ENCODE data around the gene CLCA4. TPM values are rescaled to one million over a fixed set of nuclear protein-coding genes. Genes with fewer than 3 reads are reported as not detected.

CLCA4 gene
- total RNA-seq, 1 experiment from 2014 or later = not detected

- DNase-seq (ENCODE audit: low spot score) = no peak
- Histone ChIP-seq H3K9me3 (ENCODE audit: low read depth, low read length, poor library complexity, severe bottlenecking) (no peaks in the 10 kb centered on the region), H3K27ac (ENCODE audit: low read depth, low read length, poor library complexity, severe bottlenecking) (no peak overlapping the region), H3K27me3 (replicated peaks; ENCODE audit: insufficient read depth, low read depth, low read length, poor library complexity) (no peaks in the 10 kb centered on the region), H3K4me3 (ENCODE audit: low read depth, low read length, poor library complexity, severe bottlenecking) (no peak overlapping the region), H3K36me3 (ENCODE audit: insufficient read depth, low read length, poor library complexity, severe bottlenecking) (no peaks in the 10 kb centered on the region), H3K4me1 (ENCODE audit: insufficient read depth, low read length, poor library complexity, severe bottlenecking) (no peaks in the 10 kb centered on the region)
- intact Hi-C loops (cut with micrococcal nuclease; ENCODE audit: unreplicated experiment) = loop anchor here (5.0 to 10.0 kb wide), 3 partner anchors 33 to 239 kb away; partner anchors contain the start of gene CLCA2
- POLR2A ChIA-PET (ENCODE audit: low non-redundant PET) = interaction anchor here (0.6 kb wide), 1 partner anchor 1181 kb away, joined by 5 read pairs; no protein-coding TSS in a partner anchor
- no peak for TF ChIP-seq CTCF (conservative IDR thresholded peaks at IDR 0.05; ENCODE audit: low read depth, low read length)
- TF ChIP-seq EZH2 (IDR thresholded peaks at IDR 0.05; ENCODE audit: borderline replicate concordance, low read depth, low read length, poor library complexity, severe bottlenecking) = no peak
- CTCF ChIA-PET = no interaction called here
- no TSS peak for BruUV-seq (replicated peaks)
These were observed 41.3 kb upstream of the CLCA4 start for GRCh38 chr1:86505564-86505902.

- peak; percentile 57 for DNase-seq (ENCODE audit: low spot score)
- H3K4me3 ChIP-seq (ENCODE audit: low read depth, low read length, poor library complexity, severe bottlenecking) = no peak overlapping the region
- ChIA-PET CTCF (interaction anchor here (1.3 kb wide), 1 partner anchor 34 kb away, joined by 6 read pairs; no protein-coding TSS in a partner anchor), POLR2A (ENCODE audit: low non-redundant PET) (no interaction called here)
- H3K27me3 ChIP-seq (replicated peaks; ENCODE audit: insufficient read depth, low read depth, low read length, poor library complexity) = no peaks in the 10 kb centered on the region
- H3K36me3 ChIP-seq (ENCODE audit: insufficient read depth, low read length, poor library complexity, severe bottlenecking) = no peaks in the 10 kb centered on the region
- no peaks in the 10 kb centered on the region for H3K9me3 ChIP-seq (ENCODE audit: low read depth, low read length, poor library complexity, severe bottlenecking)
- no TSS peak for BruUV-seq (replicated peaks)
- intact Hi-C loops (cut with micrococcal nuclease; ENCODE audit: unreplicated experiment) = loop anchor here (2.0 to 10.0 kb wide), 4 partner anchors 36 to 237 kb away; partner anchors contain the start of gene CLCA2
- H3K27ac ChIP-seq (ENCODE audit: low read depth, low read length, poor library complexity, severe bottlenecking) = no peak overlapping the region
- peak; percentile 66 for TF ChIP-seq CTCF (conservative IDR thresholded peaks at IDR 0.05; ENCODE audit: low read depth, low read length)
- no peak for TF ChIP-seq EZH2 (IDR thresholded peaks at IDR 0.05; ENCODE audit: borderline replicate concordance, low read depth, low read length, poor library complexity, severe bottlenecking)
- H3K4me1 ChIP-seq (ENCODE audit: insufficient read depth, low read length, poor library complexity, severe bottlenecking) = no peaks in the 10 kb centered on the region
These were observed 38.8 kb upstream of the CLCA4 start for GRCh38 chr1:86507935-86508582.

- no peak for DNase-seq (ENCODE audit: low spot score)
- Histone ChIP-seq H3K27me3 (replicated peaks; ENCODE audit: insufficient read depth, low read depth, low read length, poor library complexity) (no peaks in the 10 kb centered on the region), H3K36me3 (ENCODE audit: insufficient read depth, low read length, poor library complexity, severe bottlenecking) (no peaks in the 10 kb centered on the region), H3K27ac (ENCODE audit: low read depth, low read length, poor library complexity, severe bottlenecking) (no peak overlapping the region), H3K9me3 (ENCODE audit: low read depth, low read length, poor library complexity, severe bottlenecking) (no peaks in the 10 kb centered on the region), H3K4me3 (ENCODE audit: low read depth, low read length, poor library complexity, severe bottlenecking) (no peak overlapping the region), H3K4me1 (ENCODE audit: insufficient read depth, low read length, poor library complexity, severe bottlenecking) (no peaks in the 10 kb centered on the region)
- ChIA-PET CTCF (interaction anchor here (1.3 kb wide), 1 partner anchor 35 kb away, joined by 6 read pairs; no protein-coding TSS in a partner anchor), POLR2A (ENCODE audit: low non-redundant PET) (no interaction called here)
- intact Hi-C loops (cut with micrococcal nuclease; ENCODE audit: unreplicated experiment) = loop anchor here (2.0 to 10.0 kb wide), 4 partner anchors 36 to 236 kb away; partner anchors contain the start of gene CLCA2
- BruUV-seq (replicated peaks) = no TSS peak
- TF ChIP-seq EZH2 (IDR thresholded peaks at IDR 0.05; ENCODE audit: borderline replicate concordance, low read depth, low read length, poor library complexity, severe bottlenecking) = no peak
- TF ChIP-seq CTCF (conservative IDR thresholded peaks at IDR 0.05; ENCODE audit: low read depth, low read length) = no peak
These were observed 38.3 kb upstream of the CLCA4 start for GRCh38 chr1:86508583-86508969.

Measured in A673 (cell line).